Karpas-422 (cell line): ENCODE measurements around the gene SEC14L1. TPM values are rescaled to one million over a fixed set of nuclear protein-coding genes. Genes with fewer than 3 reads are reported as not detected.
A peak's percentile ranks its signal among the peaks of the same experiment; 100 is the strongest.

ENCODE experiments used
- DNase-seq: peaks from one replicate; pipeline ENCODE4 v3.0.0-alpha.2; 2015
- H2AFZ ChIP-seq: fragments of 200-600 bp; sonication (generic); 2 replicates; pipeline ENCODE4 v1.6.1; 2014; ENCODE audit warnings: antibody characterized with exemption, low read length, mixed read lengths
- H3K27ac ChIP-seq: fragments of 200-600 bp; sonication (generic); 2 replicates; pipeline ENCODE4 v1.5.1; 2014; ENCODE audit warnings: mild to moderate bottlenecking, low read length, moderate library complexity
- H3K27me3 ChIP-seq: fragments of 200-600 bp; sonication (generic); 2 replicates; pipeline ENCODE4 v1.6.1; 2014; ENCODE audit warnings: low read length, mixed read lengths
- H3K36me3 ChIP-seq: fragments of 200-600 bp; sonication (generic); 2 replicates; pipeline ENCODE4 v1.6.1; 2014; ENCODE audit warnings: low read length, mixed read lengths; ENCODE audit not compliant: insufficient read depth
- H3K4me1 ChIP-seq: fragments of 200-600 bp; sonication (generic); 2 replicates; pipeline ENCODE4 v1.6.1; 2014; ENCODE audit warnings: mild to moderate bottlenecking, low read length, mixed read lengths
- H3K4me2 ChIP-seq: fragments of 200-600 bp; sonication (generic); 2 replicates; pipeline ENCODE4 v1.6.1; 2014; ENCODE audit warnings: low read length, low read depth, mild to moderate bottlenecking; ENCODE audit not compliant: poor library complexity, severe bottlenecking
- H3K4me3 ChIP-seq: fragments of 200-600 bp; sonication (generic); 2 replicates; pipeline ENCODE4 v1.5.1; 2014; ENCODE audit warnings: mild to moderate bottlenecking, antibody characterized with exemption, low read length, mixed read lengths
- H3K79me2 ChIP-seq: fragments of 200-600 bp; sonication (generic); 2 replicates; pipeline ENCODE4 v1.6.1; 2014; ENCODE audit warnings: mild to moderate bottlenecking, low read length, mixed read lengths
- H3K9ac ChIP-seq: fragments of 200-600 bp; sonication (generic); 2 replicates; pipeline ENCODE4 v1.6.0; 2014; ENCODE audit warnings: low read length
- H3K9me2 ChIP-seq: fragments of 200-600 bp; sonication (generic), shearing (Covaris generic); replicated peaks from 2 replicates; pipeline ENCODE4 v1.6.0; 2014; ENCODE audit warnings: mild to moderate bottlenecking, low read length, moderate library complexity; ENCODE audit not compliant: insufficient read depth
- H3K9me3 ChIP-seq: fragments of 300-700, 200-600 bp; sonication (generic); 2 replicates; pipeline ENCODE4 v1.6.1; 2014; ENCODE audit warnings: low read length, mixed read lengths
- H4K20me1 ChIP-seq: fragments of 200-600 bp; sonication (generic); 2 replicates; pipeline ENCODE4 v1.6.1; 2014; ENCODE audit warnings: mild to moderate bottlenecking, antibody characterized with exemption, low read length, low read depth; ENCODE audit not compliant: insufficient read depth
- total RNA-seq: library from RNA; depleted of rRNA; stranded (reverse); fragments of >200 nt; shearing (Covaris generic); gene quantifications from 2 replicates; pipeline ENCODE4 v1.2.3, GENCODE V29; 2014; ENCODE audit warnings: low replicate concordance

The SEC14L1 gene
- total RNA-seq, 1 experiment from 2014 or later = 32.0 TPM

- Histone ChIP-seq H3K79me2 (peaks cover 49% of the 10 kb centered on the region), H3K4me1 (peaks cover 52% of the 10 kb centered on the region), H3K4me2 (peak overlapping the region; percentile 6), H3K9me2 (no peaks in the 10 kb centered on the region), H3K9ac (no peak overlapping the region), H3K27ac (peak overlapping the region; percentile 96), H4K20me1 (no peaks in the 10 kb centered on the region), H3K9me3 (no peaks in the 10 kb centered on the region), H3K27me3 (no peaks in the 10 kb centered on the region), H3K36me3 (peaks cover 21% of the 10 kb centered on the region; the same call in 1 of the 2 replicates), H3K4me3 (no peak overlapping the region), H2AFZ (no peak overlapping the region)
- DNase-seq = no peak
These were observed 49.8 kb downstream of the SEC14L1 start for GRCh38 chr17:77190576-77190975.

DNA sequence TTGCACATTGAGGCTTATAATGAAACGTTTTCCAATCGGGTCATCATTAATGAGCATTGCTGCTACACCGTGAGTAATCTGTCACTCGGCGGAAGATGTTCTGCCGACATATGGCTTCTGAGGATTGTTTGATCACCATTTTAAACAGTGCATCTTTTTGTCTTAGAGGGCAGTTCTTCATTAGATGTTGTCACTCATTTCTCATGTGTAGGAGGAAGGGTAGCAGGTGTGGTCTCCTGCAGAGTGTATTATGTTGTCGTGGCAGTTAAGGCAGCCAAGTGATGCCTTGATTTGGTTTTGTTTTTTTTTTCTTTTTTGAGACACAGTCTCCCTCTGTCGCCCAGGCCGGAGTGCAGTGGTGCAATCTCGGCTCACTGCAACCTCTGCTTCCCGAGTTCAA lies 50.5 kb downstream of the SEC14L1 start:
- Histone ChIP-seq H3K9me3 (no peaks in the 10 kb centered on the region), H3K9me2 (no peaks in the 10 kb centered on the region), H3K9ac (no peak overlapping the region), H3K27ac (no peak overlapping the region), H3K4me1 (peaks cover 45% of the 10 kb centered on the region), H4K20me1 (no peaks in the 10 kb centered on the region), H3K4me3 (no peak overlapping the region), H3K79me2 (peaks cover 42% of the 10 kb centered on the region), H2AFZ (no peak overlapping the region), H3K36me3 (peaks cover 27% of the 10 kb centered on the region; the same call in 1 of the 2 replicates), H3K27me3 (no peaks in the 10 kb centered on the region), H3K4me2 (no peak overlapping the region)
- DNase-seq = no peak

- peaks cover 21% of the 10 kb centered on the region for H3K79me2 ChIP-seq
- H3K4me3 ChIP-seq = no peak overlapping the region
- no peaks in the 10 kb centered on the region for H3K9me2 ChIP-seq
- H3K4me1 ChIP-seq = peaks cover 24% of the 10 kb centered on the region
- no peak overlapping the region for H2AFZ ChIP-seq
- H3K27ac ChIP-seq = no peak overlapping the region; the same call in 1 of the 2 replicates
- no peaks in the 10 kb centered on the region for H4K20me1 ChIP-seq
- no peaks in the 10 kb centered on the region for H3K27me3 ChIP-seq
- no peak overlapping the region for H3K9ac ChIP-seq
- peaks cover 46% of the 10 kb centered on the region; the same call in 1 of the 2 replicates for H3K36me3 ChIP-seq
- DNase-seq = no peak
- no peak overlapping the region for H3K4me2 ChIP-seq
- no peaks in the 10 kb centered on the region for H3K9me3 ChIP-seq
These were observed 52.9 kb downstream of the SEC14L1 start for GRCh38 chr17:77193653-77194052.

- Histone ChIP-seq H3K27me3 (no peaks in the 10 kb centered on the region), H3K9ac (no peak overlapping the region), H3K36me3 (peaks cover 46% of the 10 kb centered on the region; the same call in 1 of the 2 replicates), H2AFZ (no peak overlapping the region), H3K4me2 (no peak overlapping the region), H3K4me1 (peaks cover 18% of the 10 kb centered on the region), H3K27ac (no peak overlapping the region), H3K9me2 (no peaks in the 10 kb centered on the region), H3K9me3 (no peaks in the 10 kb centered on the region), H4K20me1 (no peaks in the 10 kb centered on the region), H3K79me2 (peaks cover 16% of the 10 kb centered on the region), H3K4me3 (no peak overlapping the region)
- no peak for DNase-seq
These were observed 53.4 kb downstream of the SEC14L1 start for GRCh38 chr17:77194179-77194578.

GRCh38 chr17:77196251-77196650 lies 55.5 kb downstream of the SEC14L1 start:
- H2AFZ ChIP-seq = no peak overlapping the region
- H3K36me3 ChIP-seq = peaks cover 42% of the 10 kb centered on the region; the same call in 1 of the 2 replicates
- H3K4me1 ChIP-seq = peaks cover 2% of the 10 kb centered on the region; the same call in 1 of the 2 replicates
- peaks cover under 1% of the 10 kb centered on the region; the same call in 1 of the 2 replicates for H3K79me2 ChIP-seq
- no peak overlapping the region for H3K4me2 ChIP-seq
- no peak overlapping the region for H3K4me3 ChIP-seq
- H3K9me2 ChIP-seq = no peaks in the 10 kb centered on the region
- H3K9me3 ChIP-seq = no peaks in the 10 kb centered on the region
- no peak overlapping the region for H3K9ac ChIP-seq
- H3K27ac ChIP-seq = no peak overlapping the region
- no peaks in the 10 kb centered on the region for H3K27me3 ChIP-seq
- DNase-seq = no peak
- no peaks in the 10 kb centered on the region for H4K20me1 ChIP-seq

DNA sequence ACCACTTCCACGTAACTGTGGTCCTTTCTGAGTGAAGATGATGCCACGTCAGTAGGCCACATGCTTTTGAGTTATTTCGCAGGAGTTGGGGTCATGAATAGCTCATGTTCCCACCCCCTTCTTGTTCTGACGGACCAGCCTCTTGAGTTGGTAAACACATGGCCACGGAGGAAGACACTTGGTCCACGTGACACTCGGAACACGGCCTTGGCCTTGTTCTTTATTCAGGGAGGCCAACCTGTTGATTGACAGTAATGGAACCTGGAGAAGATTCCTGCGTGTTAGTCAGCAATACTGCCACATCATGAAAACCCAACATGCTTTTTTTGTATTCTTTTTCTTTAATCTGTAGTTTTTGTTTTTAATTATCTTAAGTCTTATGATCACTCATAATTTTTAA lies 56.3 kb downstream of the SEC14L1 start:
- Histone ChIP-seq H3K4me3 (no peak overlapping the region), H3K36me3 (peaks cover 42% of the 10 kb centered on the region; the same call in 1 of the 2 replicates), H3K4me2 (no peak overlapping the region), H3K9ac (no peak overlapping the region), H3K4me1 (peaks cover 2% of the 10 kb centered on the region; the same call in 1 of the 2 replicates), H3K79me2 (no peaks in the 10 kb centered on the region), H3K27me3 (no peaks in the 10 kb centered on the region), H4K20me1 (no peaks in the 10 kb centered on the region), H3K9me3 (no peaks in the 10 kb centered on the region), H2AFZ (no peak overlapping the region), H3K9me2 (no peaks in the 10 kb centered on the region), H3K27ac (no peak overlapping the region)
- no peak for DNase-seq

DNA sequence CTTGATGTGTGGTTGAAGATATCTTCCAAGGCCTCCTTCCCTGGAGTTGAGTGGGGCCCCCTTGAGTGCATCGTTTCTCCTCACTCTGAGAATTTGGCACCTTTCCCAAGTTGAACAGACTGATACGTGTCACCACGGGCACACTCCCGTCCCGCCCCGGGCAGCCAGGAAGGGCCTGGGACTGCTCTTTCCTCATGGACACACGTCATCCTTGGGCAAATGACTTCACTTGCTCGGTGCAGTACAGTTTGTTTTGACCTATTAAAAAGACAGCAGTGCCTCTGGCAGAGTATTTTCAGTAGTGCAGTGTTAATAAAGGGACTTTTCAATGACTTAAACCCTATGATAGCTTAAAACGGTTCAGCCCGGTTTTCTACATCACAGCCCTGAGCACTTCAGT lies 59.9 kb downstream of the SEC14L1 start:
- H3K4me1 ChIP-seq = peaks cover 7% of the 10 kb centered on the region
- no peak overlapping the region for H3K9ac ChIP-seq
- H2AFZ ChIP-seq = no peak overlapping the region
- H3K4me3 ChIP-seq = no peak overlapping the region
- no peaks in the 10 kb centered on the region for H3K9me3 ChIP-seq
- no peak overlapping the region for H3K4me2 ChIP-seq
- no peaks in the 10 kb centered on the region for H3K79me2 ChIP-seq
- no peaks in the 10 kb centered on the region for H4K20me1 ChIP-seq
- no peaks in the 10 kb centered on the region for H3K27me3 ChIP-seq
- no peak overlapping the region for H3K27ac ChIP-seq
- no peak for DNase-seq
- no peaks in the 10 kb centered on the region for H3K9me2 ChIP-seq
- peaks cover 24% of the 10 kb centered on the region; the same call in 1 of the 2 replicates for H3K36me3 ChIP-seq

GRCh38 chr17:77203436-77203835 lies 62.7 kb downstream of the SEC14L1 start:
- H3K9me2 ChIP-seq = no peaks in the 10 kb centered on the region
- no peak overlapping the region for H3K4me2 ChIP-seq
- H2AFZ ChIP-seq = no peak overlapping the region
- H3K9me3 ChIP-seq = no peaks in the 10 kb centered on the region
- no peak overlapping the region for H3K4me3 ChIP-seq
- peaks cover 12% of the 10 kb centered on the region for H3K4me1 ChIP-seq
- H4K20me1 ChIP-seq = no peaks in the 10 kb centered on the region
- H3K27me3 ChIP-seq = no peaks in the 10 kb centered on the region
- H3K79me2 ChIP-seq = no peaks in the 10 kb centered on the region
- H3K27ac ChIP-seq = no peak overlapping the region
- H3K36me3 ChIP-seq = peaks cover 12% of the 10 kb centered on the region; the same call in 1 of the 2 replicates
- no peak overlapping the region for H3K9ac ChIP-seq
- DNase-seq = no peak
